ENCODE results near the gene PCDHB6.

DNA sequence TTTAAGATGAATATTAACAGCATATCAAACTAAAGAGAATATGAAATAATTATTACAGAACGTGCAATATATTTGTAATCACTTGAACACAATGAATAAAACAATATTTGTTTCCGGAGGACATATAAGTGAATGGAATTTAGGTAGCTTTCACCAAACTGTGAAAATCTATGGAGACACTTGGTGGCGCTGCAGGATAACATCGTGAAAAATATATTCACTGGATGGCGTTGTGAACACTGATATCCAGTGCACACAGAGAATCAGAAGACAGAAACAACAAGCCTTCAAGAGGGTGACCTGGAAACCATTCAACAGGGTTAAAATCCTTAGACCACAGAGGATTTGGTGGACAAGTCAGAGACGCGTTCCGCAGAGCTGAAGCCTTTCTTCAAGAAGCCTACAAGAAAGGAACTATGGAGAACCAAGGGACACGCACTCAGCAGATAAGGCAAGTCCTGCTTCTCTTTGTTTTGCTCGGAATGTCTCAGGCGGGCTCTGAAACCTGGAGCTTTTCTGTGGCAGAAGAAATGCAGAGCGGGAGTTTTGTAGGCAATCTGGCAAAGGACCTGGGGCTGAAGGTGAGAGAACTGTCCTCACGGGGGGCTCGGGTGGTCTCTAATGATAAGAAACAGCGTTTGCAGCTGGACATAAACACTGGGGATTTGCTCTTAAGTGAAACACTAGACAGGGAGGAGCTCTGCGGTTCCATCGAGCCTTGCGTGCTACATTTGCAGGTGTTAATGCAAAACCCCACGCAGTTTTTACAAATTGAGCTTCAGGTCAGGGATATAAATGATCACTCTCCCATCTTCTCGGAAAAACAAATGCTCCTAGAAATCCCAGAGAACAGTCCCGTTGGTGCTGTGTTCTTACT lies 49.7 kb downstream of the PCDHB6 start, which contains the start of gene PCDHB11:
- peak in 1 of 3 experiments; percentile 31 for TF ChIP-seq CTCF (IDR thresholded peaks at IDR 0.05)
- TF ChIP-seq POLR2A (IDR thresholded peaks at IDR 0.05): no peak

Measured in testis (tissue), 2 donors.